GM18505 (cell line): ENCODE measurements around the gene COCH.
"Not testable (repeated sequence)": the region's sequence is repeated elsewhere in the genome, so short reads cannot be mapped to it uniquely, and the experiment has no call there.

ENCODE experiments used
- ATAC-seq: cut with Tn5 transposase; IDR thresholded peaks from one replicate; pipeline ENCODE4 v1.9.1; 2021; ENCODE audit not compliant: unreplicated experiment
- POLR2A ChIP-seq: IDR thresholded peaks from 4 replicates; pipeline ENCODE4 v1.6.1; 2011; ENCODE audit warnings: borderline replicate concordance; ENCODE audit not compliant: insufficient read depth, insufficient read length; ENCODE audit errors: extremely low read depth

COCH gene

DNA sequence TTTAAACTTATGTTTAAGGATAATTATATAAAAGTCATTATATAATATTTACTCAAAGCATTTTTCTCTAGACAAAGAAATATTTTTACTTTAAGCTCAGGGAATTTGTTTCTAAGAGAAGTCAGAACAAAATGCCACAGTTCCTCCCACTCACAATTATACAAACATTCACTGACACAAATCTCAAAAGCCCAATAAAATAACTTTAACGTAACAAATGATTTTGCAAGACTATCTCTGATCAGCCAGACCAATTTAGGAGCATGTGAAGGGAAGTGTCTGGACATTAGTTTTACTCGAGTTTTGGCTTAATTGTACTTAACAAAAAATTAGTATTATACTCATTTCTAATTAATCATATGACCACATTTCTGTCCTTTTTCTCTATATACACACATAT is 41.2 kb downstream of the COCH start:
- ATAC-seq = no peak
- no peak for TF ChIP-seq POLR2A

DNA sequence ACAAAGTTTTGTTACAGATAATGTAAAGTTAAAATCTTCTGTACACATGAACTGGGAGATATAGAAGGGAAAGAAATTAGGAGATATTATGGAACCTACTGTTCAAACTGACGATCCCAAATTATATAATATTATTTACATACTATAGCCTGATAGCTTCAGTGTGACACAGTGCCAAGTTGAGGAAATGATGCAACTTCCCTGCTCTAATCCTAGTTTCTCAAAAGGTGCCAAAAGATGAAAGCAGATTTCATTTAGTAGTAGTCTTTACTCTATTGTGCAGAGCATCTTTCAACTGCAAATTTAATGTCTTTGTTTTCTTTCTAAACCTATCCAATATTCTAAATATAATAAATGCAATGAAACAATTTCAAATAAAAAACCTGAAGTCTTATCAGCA is 46.9 kb downstream of the COCH start:
- TF ChIP-seq POLR2A = no peak

GRCh38 chr14:30921788-30922187 is 47.4 kb downstream of the COCH start:
- no peak for TF ChIP-seq POLR2A
- ATAC-seq = no peak

More for the DNA sequence above, 46.9 kb downstream of the COCH start:
- no peak for ATAC-seq

DNA sequence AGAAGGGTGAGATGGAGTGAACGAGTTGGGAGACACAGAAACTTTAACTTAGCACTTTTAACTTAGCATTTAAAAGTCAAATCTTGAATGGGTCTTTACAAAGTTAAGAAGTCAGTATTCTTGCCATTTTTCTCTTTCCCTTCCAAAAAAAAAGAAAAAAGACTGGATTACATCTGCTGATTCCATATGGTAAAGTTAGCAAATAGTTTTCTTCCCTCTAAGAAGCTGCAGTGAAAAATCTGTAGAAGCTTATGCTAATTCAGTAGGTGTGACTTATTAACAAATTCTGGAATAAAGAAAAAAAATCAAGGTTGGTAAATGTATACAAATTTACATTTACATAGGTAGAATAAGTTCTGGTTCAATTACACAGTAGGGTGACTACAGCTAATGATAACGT is 50.9 kb downstream of the COCH start:
- no peak for ATAC-seq
- TF ChIP-seq POLR2A = no peak

GRCh38 chr14:30928462-30928861 is 54.1 kb downstream of the COCH start:
- no peak for TF ChIP-seq POLR2A
- no peak for ATAC-seq

DNA sequence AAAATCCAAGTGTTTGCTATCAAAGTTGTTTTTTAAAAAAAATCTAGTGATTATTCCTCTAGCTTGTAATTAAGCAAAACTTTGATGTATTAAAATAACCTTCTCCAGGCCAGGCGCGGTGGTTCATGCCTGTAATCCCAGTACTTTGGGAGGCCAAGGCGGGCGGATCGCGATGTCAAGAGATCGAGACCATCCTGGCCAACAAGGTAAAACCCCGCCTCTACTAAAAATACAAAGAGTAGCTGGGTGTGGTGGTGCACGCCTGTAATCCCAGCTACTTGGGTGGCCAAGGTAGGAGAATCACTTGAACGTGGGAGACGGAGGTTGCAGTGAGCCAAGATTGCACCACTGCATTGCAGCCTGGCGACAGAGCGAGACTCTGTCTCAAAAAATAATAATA is 59.6 kb downstream of the COCH start:
- ATAC-seq = not testable (repeated sequence)

DNA sequence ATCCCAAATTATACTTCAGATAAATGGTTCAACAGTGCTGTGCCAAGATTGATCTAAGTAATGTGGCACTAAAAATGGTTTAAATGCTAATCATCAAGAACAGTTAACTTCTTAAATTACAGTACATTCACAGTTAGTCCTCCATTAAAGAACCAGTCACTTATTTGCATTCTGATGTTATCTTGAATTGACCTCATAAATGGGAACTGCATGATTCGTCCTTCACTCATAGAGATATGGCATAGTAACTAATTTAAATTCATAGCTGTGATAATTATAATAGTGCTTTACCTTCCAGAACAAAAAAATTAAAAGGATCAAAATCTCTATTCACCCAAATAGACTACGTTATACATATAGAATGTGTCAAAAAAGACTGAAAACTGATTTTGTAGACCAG is 61.1 kb downstream of the COCH start:
- no peak for ATAC-seq
- TF ChIP-seq POLR2A = no peak

DNA sequence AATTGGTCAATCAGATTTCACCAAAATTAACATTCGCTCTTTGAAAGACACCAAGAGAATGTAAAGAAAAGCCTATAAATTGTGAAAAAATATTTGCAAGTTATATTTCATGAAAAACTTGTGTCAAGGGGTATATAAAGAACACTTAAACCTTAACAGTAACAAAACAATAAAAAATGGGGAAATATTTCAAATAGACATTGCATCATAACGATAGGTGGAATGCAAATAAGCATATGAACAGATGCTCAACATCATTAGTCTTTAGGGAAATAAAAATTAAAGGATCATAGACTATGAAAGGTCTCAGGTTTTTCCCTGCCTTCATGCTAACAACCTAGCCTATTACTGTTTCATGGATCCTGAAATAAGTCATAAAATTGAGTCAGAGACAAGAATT is 64.3 kb downstream of the COCH start:
- no peak for TF ChIP-seq POLR2A
- ATAC-seq = no peak
